ENCODE results near the gene NVL. TPM values are rescaled to one million over a fixed set of nuclear protein-coding genes. Genes with fewer than 3 reads are reported as not detected.

The NVL gene
- total RNA-seq, 1 donor from 2014 or later = 34.6 TPM

GRCh38 chr1:224219612-224220059 is 110.3 kb downstream of the NVL start:
- TF ChIP-seq, protein P1, sequence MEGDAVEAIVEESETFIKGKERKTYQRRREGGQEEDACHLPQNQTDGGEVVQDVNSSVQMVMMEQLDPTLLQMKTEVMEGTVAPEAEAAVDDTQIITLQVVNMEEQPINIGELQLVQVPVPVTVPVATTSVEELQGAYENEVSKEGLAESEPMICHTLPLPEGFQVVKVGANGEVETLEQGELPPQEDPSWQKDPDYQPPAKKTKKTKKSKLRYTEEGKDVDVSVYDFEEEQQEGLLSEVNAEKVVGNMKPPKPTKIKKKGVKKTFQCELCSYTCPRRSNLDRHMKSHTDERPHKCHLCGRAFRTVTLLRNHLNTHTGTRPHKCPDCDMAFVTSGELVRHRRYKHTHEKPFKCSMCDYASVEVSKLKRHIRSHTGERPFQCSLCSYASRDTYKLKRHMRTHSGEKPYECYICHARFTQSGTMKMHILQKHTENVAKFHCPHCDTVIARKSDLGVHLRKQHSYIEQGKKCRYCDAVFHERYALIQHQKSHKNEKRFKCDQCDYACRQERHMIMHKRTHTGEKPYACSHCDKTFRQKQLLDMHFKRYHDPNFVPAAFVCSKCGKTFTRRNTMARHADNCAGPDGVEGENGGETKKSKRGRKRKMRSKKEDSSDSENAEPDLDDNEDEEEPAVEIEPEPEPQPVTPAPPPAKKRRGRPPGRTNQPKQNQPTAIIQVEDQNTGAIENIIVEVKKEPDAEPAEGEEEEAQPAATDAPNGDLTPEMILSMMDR (IDR thresholded peaks at IDR 0.05) = no peak
- no peaks in the 10 kb centered on the region for H3K9me3 ChIP-seq
- H3K4me3 ChIP-seq = no peak overlapping the region
- no peaks in the 10 kb centered on the region for H3K27me3 ChIP-seq
- H3K27ac ChIP-seq = no peak overlapping the region
- DNase-seq (ENCODE audit: low spot score in 2 of 2) = no peak
- H3K4me1 ChIP-seq = no peaks in the 10 kb centered on the region
- intact Hi-C loops (cut with DNase I) = no loop called here
- H3K36me3 ChIP-seq = no peaks in the 10 kb centered on the region

GRCh38 chr1:224219011-224219611 is 110.9 kb downstream of the NVL start:
- no peak overlapping the region for H3K27ac ChIP-seq
- no peaks in the 10 kb centered on the region for H3K4me1 ChIP-seq
- TF ChIP-seq, protein P1 (IDR thresholded peaks at IDR 0.05) = no peak
- H3K27me3 ChIP-seq = no peaks in the 10 kb centered on the region
- H3K4me3 ChIP-seq = no peak overlapping the region
- no peaks in the 10 kb centered on the region for H3K36me3 ChIP-seq
- H3K9me3 ChIP-seq = no peaks in the 10 kb centered on the region
- no peak for DNase-seq (ENCODE audit: low spot score in 2 of 2)
- intact Hi-C loops (cut with DNase I) = no loop called here

GRCh38 chr1:224217655-224218623 is 112.0 kb downstream of the NVL start:
- Histone ChIP-seq H3K4me1 (no peaks in the 10 kb centered on the region), H3K9me3 (no peaks in the 10 kb centered on the region), H3K27ac (no peak overlapping the region), H3K27me3 (no peaks in the 10 kb centered on the region), H3K36me3 (no peaks in the 10 kb centered on the region), H3K4me3 (no peak overlapping the region)
- intact Hi-C loops (cut with DNase I) = no loop called here
- TF ChIP-seq, protein P1 (IDR thresholded peaks at IDR 0.05) = no peak
- DNase-seq (ENCODE audit: low spot score in 2 of 2) = no peak

- intact Hi-C loops (cut with DNase I) = no loop called here
- DNase-seq (ENCODE audit: low spot score in 2 of 2) = no peak
- H3K27me3 ChIP-seq = no peaks in the 10 kb centered on the region
- no peak overlapping the region for H3K4me3 ChIP-seq
- no peaks in the 10 kb centered on the region for H3K9me3 ChIP-seq
- TF ChIP-seq, protein P1 (IDR thresholded peaks at IDR 0.05) = no peak
- H3K36me3 ChIP-seq = no peaks in the 10 kb centered on the region
- no peaks in the 10 kb centered on the region for H3K4me1 ChIP-seq
- no peak overlapping the region for H3K27ac ChIP-seq
These were observed 113.6 kb downstream of the NVL start for GRCh38 chr1:224216382-224216781.

DNA sequence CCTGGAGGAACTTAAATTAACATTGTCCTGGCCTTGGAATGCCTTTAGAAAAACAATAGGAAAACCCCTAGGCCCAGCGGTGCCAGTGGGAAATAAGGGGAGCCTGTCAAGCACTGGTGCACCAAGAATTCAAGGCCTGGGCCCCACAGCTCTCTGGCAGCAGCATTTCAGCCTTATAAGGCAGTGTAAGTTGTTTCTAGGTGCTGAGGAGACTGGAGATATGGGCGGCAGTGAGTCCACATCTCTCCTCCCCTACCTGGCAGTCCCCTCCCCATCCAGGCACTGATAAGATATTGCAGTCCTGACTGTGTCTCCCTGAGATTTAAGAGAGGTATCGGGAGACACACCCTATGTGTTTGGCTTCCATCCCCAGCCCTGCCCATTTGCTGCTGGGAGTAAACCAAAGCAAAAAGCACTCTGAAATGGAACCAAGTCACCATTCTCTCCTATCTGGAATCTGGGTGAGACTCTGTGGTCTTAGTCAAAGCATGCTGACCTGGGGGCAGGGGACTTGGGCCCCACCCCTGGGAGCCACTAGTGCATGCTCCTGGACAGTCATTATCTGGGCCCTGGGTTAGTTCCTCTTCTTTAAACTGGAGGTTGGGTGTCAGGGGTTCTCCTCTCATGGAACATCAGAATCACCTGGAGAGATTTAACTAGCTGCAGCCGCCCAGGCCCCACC is 116.4 kb downstream of the NVL start:
- no peak for DNase-seq (ENCODE audit: low spot score in 2 of 2)
- no peak overlapping the region for H3K4me3 ChIP-seq
- H3K27me3 ChIP-seq = no peaks in the 10 kb centered on the region
- H3K4me1 ChIP-seq = no peaks in the 10 kb centered on the region
- H3K36me3 ChIP-seq = no peaks in the 10 kb centered on the region
- intact Hi-C loops (cut with DNase I) = no loop called here
- TF ChIP-seq, protein P1 (IDR thresholded peaks at IDR 0.05) = no peak
- H3K9me3 ChIP-seq = no peaks in the 10 kb centered on the region
- no peak overlapping the region for H3K27ac ChIP-seq
